ENCODE measurements around the gene LZTR1.

GRCh38 chr22:20982563-20982882 is 426 bp downstream of the LZTR1 start:
- TF ChIP-seq EZH2 (IDR thresholded peaks at IDR 0.05; ENCODE audit: insufficient read depth, poor library complexity, severe bottlenecking) (no peak), EZH2phosphoT487 (IDR thresholded peaks at IDR 0.05; ENCODE audit: insufficient read depth, low read depth) (no peak)

Measured in GM23248 (cell line).